ENCODE measurements around the gene TTLL9.

DNA sequence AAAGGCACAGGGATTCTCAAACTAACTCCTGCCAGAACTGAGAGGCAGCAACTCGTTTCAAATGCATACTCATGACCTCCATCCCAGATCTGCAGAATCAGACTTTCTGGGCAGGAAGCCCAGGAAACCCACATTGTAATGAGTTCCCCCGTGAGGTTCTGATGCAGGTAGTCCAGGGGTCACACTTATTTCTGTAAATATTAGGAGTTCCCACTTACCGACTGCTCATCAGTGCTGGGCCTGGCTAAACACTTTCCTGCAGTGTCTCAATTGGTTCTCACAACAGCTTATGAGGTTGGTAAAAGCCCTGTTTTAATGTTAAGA is 11.7 kb upstream of the TTLL9 start:
- TF ChIP-seq, protein P1, sequence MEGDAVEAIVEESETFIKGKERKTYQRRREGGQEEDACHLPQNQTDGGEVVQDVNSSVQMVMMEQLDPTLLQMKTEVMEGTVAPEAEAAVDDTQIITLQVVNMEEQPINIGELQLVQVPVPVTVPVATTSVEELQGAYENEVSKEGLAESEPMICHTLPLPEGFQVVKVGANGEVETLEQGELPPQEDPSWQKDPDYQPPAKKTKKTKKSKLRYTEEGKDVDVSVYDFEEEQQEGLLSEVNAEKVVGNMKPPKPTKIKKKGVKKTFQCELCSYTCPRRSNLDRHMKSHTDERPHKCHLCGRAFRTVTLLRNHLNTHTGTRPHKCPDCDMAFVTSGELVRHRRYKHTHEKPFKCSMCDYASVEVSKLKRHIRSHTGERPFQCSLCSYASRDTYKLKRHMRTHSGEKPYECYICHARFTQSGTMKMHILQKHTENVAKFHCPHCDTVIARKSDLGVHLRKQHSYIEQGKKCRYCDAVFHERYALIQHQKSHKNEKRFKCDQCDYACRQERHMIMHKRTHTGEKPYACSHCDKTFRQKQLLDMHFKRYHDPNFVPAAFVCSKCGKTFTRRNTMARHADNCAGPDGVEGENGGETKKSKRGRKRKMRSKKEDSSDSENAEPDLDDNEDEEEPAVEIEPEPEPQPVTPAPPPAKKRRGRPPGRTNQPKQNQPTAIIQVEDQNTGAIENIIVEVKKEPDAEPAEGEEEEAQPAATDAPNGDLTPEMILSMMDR (IDR thresholded peaks at IDR 0.05) = no peak
- TF ChIP-seq POLR2A (IDR thresholded peaks at IDR 0.05) = no peak

Measured in lower leg skin (tissue), 3 donors.